ENCODE measurements around the gene FBXW7. TPM values are rescaled to one million over a fixed set of nuclear protein-coding genes. Genes with fewer than 3 reads are reported as not detected.

FBXW7 gene
- total and polyA plus RNA-seq, 2 of the 13 experiments (the other 11 are each of a cell fraction or from before 2014, with no cell fraction given), result 5.0 to 40.9 TPM

DNA sequence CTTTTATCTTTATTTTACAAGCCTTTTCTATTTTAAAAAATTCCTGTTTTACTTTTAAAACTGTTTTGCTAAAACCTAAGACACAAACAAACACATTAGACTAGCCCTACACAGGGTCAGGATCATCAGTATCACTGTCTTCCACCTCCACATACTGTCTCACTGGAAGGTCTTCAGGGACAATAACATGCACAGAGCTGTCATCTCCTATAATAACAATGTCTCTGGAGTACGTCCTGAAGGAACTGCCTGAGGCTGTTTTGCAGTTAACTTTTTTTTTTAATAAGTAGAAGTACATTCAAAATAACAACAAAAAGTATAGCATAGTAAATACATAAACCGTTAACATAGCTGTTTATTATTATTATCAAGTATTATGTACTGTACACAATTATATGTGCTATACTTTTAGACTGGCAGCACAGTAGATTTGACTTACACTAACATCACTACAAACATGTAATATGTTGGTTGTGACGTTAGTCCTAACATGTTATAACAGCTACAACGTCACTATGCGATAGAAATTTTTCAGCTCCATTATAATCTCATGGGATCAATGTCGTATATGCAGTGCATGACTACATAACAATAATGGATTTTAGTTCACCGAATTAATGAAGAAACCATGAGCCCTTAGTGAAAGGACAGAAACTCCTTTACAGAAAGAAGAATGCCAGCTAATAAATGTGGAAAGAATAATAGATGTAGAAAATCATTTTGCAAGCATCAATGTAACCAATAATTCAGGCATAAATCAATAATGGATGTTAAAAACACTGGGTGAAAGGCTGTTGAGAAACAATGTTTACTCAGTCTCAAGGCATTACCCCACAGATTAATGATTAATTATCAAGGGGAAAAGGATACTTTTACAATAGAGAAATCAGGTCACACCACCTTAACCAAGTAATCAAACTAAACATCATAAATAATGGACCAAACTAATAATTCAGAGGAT, 49.2 kb downstream of the FBXW7 start (continued):
- TF ChIP-seq, protein P1, sequence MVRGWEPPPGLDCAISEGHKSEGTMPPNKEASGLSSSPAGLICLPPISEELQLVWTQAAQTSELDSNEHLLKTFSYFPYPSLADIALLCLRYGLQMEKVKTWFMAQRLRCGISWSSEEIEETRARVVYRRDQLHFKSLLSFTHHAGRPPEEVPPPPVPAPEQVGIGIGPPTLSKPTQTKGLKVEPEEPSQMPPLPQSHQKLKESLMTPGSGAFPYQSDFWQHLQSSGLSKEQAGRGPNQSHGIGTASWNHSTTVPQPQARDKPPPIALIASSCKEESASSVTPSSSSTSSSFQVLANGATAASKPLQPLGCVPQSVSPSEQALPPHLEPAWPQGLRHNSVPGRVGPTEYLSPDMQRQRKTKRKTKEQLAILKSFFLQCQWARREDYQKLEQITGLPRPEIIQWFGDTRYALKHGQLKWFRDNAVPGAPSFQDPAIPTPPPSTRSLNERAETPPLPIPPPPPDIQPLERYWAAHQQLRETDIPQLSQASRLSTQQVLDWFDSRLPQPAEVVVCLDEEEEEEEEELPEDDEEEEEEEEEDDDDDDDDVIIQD (CRISPR knock-in tag; IDR thresholded peaks at IDR 0.05; ENCODE audit: low read depth), result peak; percentile 17; the same call in 1 of the 2 replicates
- TF ChIP-seq, protein P2, sequence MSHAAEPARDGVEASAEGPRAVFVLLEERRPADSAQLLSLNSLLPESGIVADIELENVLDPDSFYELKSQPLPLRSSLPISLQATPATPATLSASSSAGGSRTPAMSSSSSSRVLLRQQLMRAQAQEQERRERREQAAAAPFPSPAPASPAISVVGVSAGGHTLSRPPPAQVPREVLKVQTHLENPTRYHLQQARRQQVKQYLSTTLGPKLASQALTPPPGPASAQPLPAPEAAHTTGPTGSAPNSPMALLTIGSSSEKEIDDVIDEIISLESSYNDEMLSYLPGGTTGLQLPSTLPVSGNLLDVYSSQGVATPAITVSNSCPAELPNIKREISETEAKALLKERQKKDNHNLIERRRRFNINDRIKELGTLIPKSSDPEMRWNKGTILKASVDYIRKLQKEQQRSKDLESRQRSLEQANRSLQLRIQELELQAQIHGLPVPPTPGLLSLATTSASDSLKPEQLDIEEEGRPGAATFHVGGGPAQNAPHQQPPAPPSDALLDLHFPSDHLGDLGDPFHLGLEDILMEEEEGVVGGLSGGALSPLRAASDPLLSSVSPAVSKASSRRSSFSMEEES (CRISPR knock-in tag; IDR thresholded peaks at IDR 0.05), result 0 out of 2 replicates have a peak, but pooled peaks have one; percentile 14
- TF ChIP-seq ZFP41 (CRISPR knock-in tag; IDR thresholded peaks at IDR 0.05; ENCODE audit: borderline replicate concordance) (no peak), SOX13 (IDR thresholded peaks at IDR 0.05) (no peak), SOX13 (CRISPR knock-in tag; conservative IDR thresholded peaks at IDR 0.05 in 1 of 2, IDR thresholded peaks at IDR 0.05 in 1 of 2) (peak in 1 of 2 experiments; percentile 85; a peak in 2 of 4 replicates), MED1 (CRISPR knock-in tag; IDR thresholded peaks at IDR 0.05) (peak; percentile 75), ZSCAN30 (CRISPR knock-in tag; IDR thresholded peaks at IDR 0.05) (no peak), SAP130 (CRISPR knock-in tag; IDR thresholded peaks at IDR 0.05; ENCODE audit: low read depth) (peak; percentile 51), MIER3 (CRISPR knock-in tag; IDR thresholded peaks at IDR 0.05; ENCODE audit: borderline replicate concordance) (peak; percentile 80), PLRG1 (conservative IDR thresholded peaks at IDR 0.05) (no peak), ZNF883 (CRISPR knock-in tag; IDR thresholded peaks at IDR 0.05; ENCODE audit: not compliant biosample characterization) (no peak), KLF16 (CRISPR knock-in tag; IDR thresholded peaks at IDR 0.05) (peak in 1 of 2 experiments; percentile 67; a peak in 1 of 4 replicates), RXRB (CRISPR knock-in tag; IDR thresholded peaks at IDR 0.05; ENCODE audit: borderline replicate concordance) (peak; percentile 97), PHF21A (CRISPR knock-in tag; IDR thresholded peaks at IDR 0.05) (no peak), ZFP90 (CRISPR knock-in tag; IDR thresholded peaks at IDR 0.05; ENCODE audit: borderline replicate concordance) (no peak), FOXA3 (CRISPR knock-in tag; IDR thresholded peaks at IDR 0.05) (peak; percentile 80), ZNF251 (CRISPR knock-in tag; IDR thresholded peaks at IDR 0.05) (no peak), CEBPG (CRISPR knock-in tag; IDR thresholded peaks at IDR 0.05) (peak; percentile 80), NCOR1 (IDR thresholded peaks at IDR 0.05; ENCODE audit: borderline replicate concordance, low read length) (peak; percentile 85; the same call in 1 of the 2 replicates), RFXANK (CRISPR knock-in tag; IDR thresholded peaks at IDR 0.05) (no peak), SMAD1 (CRISPR knock-in tag; IDR thresholded peaks at IDR 0.05; ENCODE audit: borderline replicate concordance, low read depth) (no peak), SOX5 (CRISPR knock-in tag; IDR thresholded peaks at IDR 0.05; ENCODE audit: borderline replicate concordance) (peak; percentile 70; the same call in 1 of the 2 replicates)
- TF ChIP-seq, protein P3, sequence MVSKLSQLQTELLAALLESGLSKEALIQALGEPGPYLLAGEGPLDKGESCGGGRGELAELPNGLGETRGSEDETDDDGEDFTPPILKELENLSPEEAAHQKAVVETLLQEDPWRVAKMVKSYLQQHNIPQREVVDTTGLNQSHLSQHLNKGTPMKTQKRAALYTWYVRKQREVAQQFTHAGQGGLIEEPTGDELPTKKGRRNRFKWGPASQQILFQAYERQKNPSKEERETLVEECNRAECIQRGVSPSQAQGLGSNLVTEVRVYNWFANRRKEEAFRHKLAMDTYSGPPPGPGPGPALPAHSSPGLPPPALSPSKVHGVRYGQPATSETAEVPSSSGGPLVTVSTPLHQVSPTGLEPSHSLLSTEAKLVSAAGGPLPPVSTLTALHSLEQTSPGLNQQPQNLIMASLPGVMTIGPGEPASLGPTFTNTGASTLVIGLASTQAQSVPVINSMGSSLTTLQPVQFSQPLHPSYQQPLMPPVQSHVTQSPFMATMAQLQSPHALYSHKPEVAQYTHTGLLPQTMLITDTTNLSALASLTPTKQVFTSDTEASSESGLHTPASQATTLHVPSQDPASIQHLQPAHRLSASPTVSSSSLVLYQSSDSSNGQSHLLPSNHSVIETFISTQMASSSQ (IDR thresholded peaks at IDR 0.05; ENCODE audit: low read depth), result peak; percentile 98
- TF ChIP-seq, protein P3 (CRISPR knock-in tag; IDR thresholded peaks at IDR 0.05; ENCODE audit: borderline replicate concordance), result peak; percentile 96; the same call in 1 of the 2 replicates

All from HepG2 (cell line).